Body of pancreas (tissue), 4 donors: ENCODE results near the gene CPOX. TPM values are rescaled to one million over a fixed set of nuclear protein-coding genes. Genes with fewer than 3 reads are reported as not detected.
A peak's percentile ranks its signal among the peaks of the same experiment; 100 is the strongest.

Experiments
- ATAC-seq: fragments of 150-250 bp; one replicate; pipeline ENCODE4 v1.9.1; 2016
- DNase-seq, 4 donors: peaks; one replicate each; pipeline ENCODE4 v3.0.0-alpha.2; 2019
- H3K27ac ChIP-seq, 4 donors: fragments of 200-600 bp; sonication (generic); 1 replicate in 3 of 4; 2 replicates in 1 of 4; pipeline versions ENCODE4 v1.5.1 to v1.6.1; 2016 to 2019; ENCODE audit warnings: mild to moderate bottlenecking in 1 of 4, mixed read lengths in 1 of 4, moderate library complexity in 1 of 4
- H3K27me3 ChIP-seq, 2 donors: fragments of 200-600 bp; sonication (generic); one replicate each; pipeline ENCODE4 v1.6.0; 2016; ENCODE audit warnings: mild to moderate bottlenecking in 1 of 2
- H3K36me3 ChIP-seq, 2 donors: fragments of 200-600 bp; sonication (generic); replicated peaks in 1 of 2; 2 replicates each; pipeline ENCODE4 v1.5.1; 2016; ENCODE audit warnings: low read depth in 2 of 2; ENCODE audit not compliant: insufficient read depth in 1 of 2
- H3K4me1 ChIP-seq: fragments of 200-600 bp; sonication (generic); one replicate; pipeline ENCODE4 v1.6.0; 2016
- H3K4me3 ChIP-seq, 2 donors: fragments of 200-600 bp; sonication (generic); 1 replicate in 1 of 2; 2 replicates in 1 of 2; pipeline ENCODE4 v1.5.1; 2016 to 2019
- H3K9me3 ChIP-seq, 3 donors: fragments of 200-600 bp; sonication (generic); 1 replicate in 2 of 3; 2 replicates in 1 of 3; pipeline ENCODE4 v1.5.1; 2016
- CTCF ChIP-seq, 7 experiments: fragments of 450-650 bp in 4 of 7; fragments of 200-600 bp in 3 of 7; sonication (generic) in 3 of 7; IDR thresholded peaks; one replicate each; pipeline ENCODE4 v1.5.1; 2016 to 2019; ENCODE audit warnings: antibody characterized with exemption in 7 of 7
- POLR2A ChIP-seq, 3 donors: fragments of 450-650 bp; IDR thresholded peaks; one replicate each; pipeline ENCODE4 v1.6.1; 2016; ENCODE audit warnings: antibody characterized with exemption in 3 of 3, mild to moderate bottlenecking in 2 of 3
- WGBS, 2 donors: methylation state at CpG; one replicate each; pipeline ENCODE4 v1.1.5; 2017; 5-methylcytosine and 5-hydroxymethylcytosine counted together
- intact Hi-C: fragments of 100-400 bp; cut with DNase I; formaldehyde crosslinking; loops from one replicate; pipeline ENCODE4 v1.15.1; 2023
- total RNA-seq, 2 donors: library from RNA; depleted of rRNA; stranded (reverse); fragments of >200 nt; gene quantifications; one replicate each; pipeline ENCODE4 v1.1.0, GENCODE V29; 2016

CPOX gene
- total RNA-seq, 2 donors from 2014 or later: 14.8 to 25.4 TPM

GRCh38 chr3:98612587-98612986 lies 19.2 kb upstream of the CPOX start:
- Histone ChIP-seq H3K27ac (no peak overlapping the region), H3K9me3 (no peaks in the 10 kb centered on the region), H3K27me3 (no peaks in the 10 kb centered on the region), H3K4me3 (no peak overlapping the region), H3K36me3 (no peaks in the 10 kb centered on the region), H3K4me1 (no peaks in the 10 kb centered on the region)
- no peak for TF ChIP-seq CTCF (IDR thresholded peaks at IDR 0.05)
- no peak for TF ChIP-seq POLR2A (IDR thresholded peaks at IDR 0.05)
- WGBS, 2 donors: 67 to 69% methylated on average over 4 to 5 of the region's 5 CpGs
- ATAC-seq (no peak), DNase-seq (peak in 3 of 4 donors; percentile 5 to 15 (median 14))
- intact Hi-C loops: no loop called here

- TF ChIP-seq POLR2A (IDR thresholded peaks at IDR 0.05) (no peak), CTCF (IDR thresholded peaks at IDR 0.05) (no peak)
- H3K4me1 ChIP-seq: no peaks in the 10 kb centered on the region
These were observed 14.6 kb upstream of the CPOX start for GRCh38 chr3:98608029-98608428.

GRCh38 chr3:98603580-98603979 lies 10.2 kb upstream of the CPOX start:
- DNase-seq: no peak
- intact Hi-C loops: loop anchor here (5.0 to 10.0 kb wide), 2 partner anchors 209 to 391 kb away; no protein-coding TSS in a partner anchor
- Histone ChIP-seq H3K36me3 (no peaks in the 10 kb centered on the region), H3K27me3 (no peaks in the 10 kb centered on the region), H3K4me3 (no peak overlapping the region), H3K4me1 (no peaks in the 10 kb centered on the region), H3K9me3 (no peaks in the 10 kb centered on the region), H3K27ac (no peak overlapping the region)
- ATAC-seq: no peak
- TF ChIP-seq CTCF (IDR thresholded peaks at IDR 0.05): no peak
- no peak for TF ChIP-seq POLR2A (IDR thresholded peaks at IDR 0.05)

More at GRCh38 chr3:98608029-98608428, 14.6 kb upstream of the CPOX start:
- Histone ChIP-seq H3K36me3 (no peaks in the 10 kb centered on the region), H3K27ac (no peak overlapping the region), H3K9me3 (no peaks in the 10 kb centered on the region), H3K27me3 (no peaks in the 10 kb centered on the region), H3K4me3 (no peak overlapping the region)
- 78 to 89% methylated on average over 2 of the region's 2 CpGs for WGBS, 2 donors
- intact Hi-C loops: loop anchor here (10.0 kb wide), 1 partner anchor 387 kb away; no protein-coding TSS in a partner anchor
- DNase-seq (no peak), ATAC-seq (no peak)

- ATAC-seq: peak; percentile 74
These were observed 8.8 kb upstream of the CPOX start for GRCh38 chr3:98602078-98602678.

More at GRCh38 chr3:98602078-98602678, 8.8 kb upstream of the CPOX start:
- no peak overlapping the region for H3K4me3 ChIP-seq
- H3K27me3 ChIP-seq: no peaks in the 10 kb centered on the region
- H3K36me3 ChIP-seq: no peaks in the 10 kb centered on the region
- H3K27ac ChIP-seq: no peak overlapping the region
- DNase-seq: peak; percentile 29 to 70 (median 50)
- H3K4me1 ChIP-seq: no peaks in the 10 kb centered on the region
- 4% methylated on average over 4 of the region's 4 CpGs for WGBS, 2 donors
- no peaks in the 10 kb centered on the region for H3K9me3 ChIP-seq
- TF ChIP-seq POLR2A (IDR thresholded peaks at IDR 0.05) (no peak), CTCF (IDR thresholded peaks at IDR 0.05) (peak; percentile 55 to 81 (median 67))
- intact Hi-C loops: loop anchor here (5.0 to 10.0 kb wide), 2 partner anchors 210 to 393 kb away; no protein-coding TSS in a partner anchor
